GM19035 (cell line): ENCODE measurements around the gene BARHL2.

Source experiments
- ATAC-seq: cut with Tn5 transposase; IDR thresholded peaks from one replicate; pipeline ENCODE4 v1.9.1; 2021; ENCODE audit not compliant: unreplicated experiment

Gene BARHL2

DNA sequence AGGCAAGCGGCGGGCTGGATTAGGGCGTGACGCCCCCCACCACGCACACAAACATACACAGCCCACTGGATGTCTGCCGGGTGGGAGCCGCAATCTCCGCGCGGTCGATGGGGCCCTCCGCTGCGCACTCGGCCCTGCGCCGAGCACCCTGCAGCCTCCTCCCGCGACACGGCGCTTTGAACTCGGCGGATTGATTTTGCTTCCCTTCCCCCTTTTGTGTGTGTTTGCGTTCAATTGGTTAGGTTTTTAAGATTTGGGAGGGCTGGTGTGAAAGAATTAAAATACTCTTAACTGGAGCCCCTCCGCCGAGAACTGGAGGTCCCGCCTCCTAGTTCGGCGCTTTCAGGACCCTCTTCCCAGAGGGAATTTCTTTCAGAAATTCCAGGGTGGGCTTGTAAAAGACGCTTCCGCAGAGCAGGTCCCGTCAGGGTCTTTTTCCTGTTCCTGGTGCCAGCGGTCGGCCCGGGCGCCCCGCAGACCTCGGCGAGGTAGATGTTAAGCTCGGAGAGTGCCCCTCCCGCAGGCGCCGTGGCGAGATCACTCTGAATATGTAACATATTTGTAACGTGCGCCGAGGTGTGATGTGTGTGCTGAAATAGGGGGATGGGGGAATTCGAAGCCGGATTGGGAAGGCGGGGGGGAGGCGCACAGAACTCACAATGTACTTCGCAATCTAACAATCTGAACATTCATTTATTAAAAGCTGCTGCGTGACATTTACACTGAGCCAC is 8.0 kb upstream of the BARHL2 start:
- no peak for ATAC-seq

DNA sequence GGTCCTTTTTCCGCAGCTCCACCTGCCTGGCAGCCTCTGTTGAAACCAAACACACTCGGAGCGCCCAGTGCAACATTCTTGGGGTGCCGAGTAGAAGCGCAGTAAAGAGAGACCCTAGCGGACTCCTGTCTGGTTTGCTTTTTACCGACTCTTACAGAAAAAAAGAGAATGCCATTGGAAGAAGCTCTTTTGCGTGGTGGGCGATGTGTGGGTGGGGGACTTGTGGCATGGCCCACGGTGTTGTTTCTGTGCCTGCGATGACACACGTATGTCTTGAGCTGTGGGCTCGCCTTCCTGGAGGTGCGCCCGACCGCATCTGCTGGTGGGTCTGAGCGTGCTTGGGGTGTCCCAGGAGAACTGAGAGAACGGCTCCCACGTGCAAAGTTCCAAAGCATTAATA is 7.3 kb upstream of the BARHL2 start:
- ATAC-seq, result no peak

DNA sequence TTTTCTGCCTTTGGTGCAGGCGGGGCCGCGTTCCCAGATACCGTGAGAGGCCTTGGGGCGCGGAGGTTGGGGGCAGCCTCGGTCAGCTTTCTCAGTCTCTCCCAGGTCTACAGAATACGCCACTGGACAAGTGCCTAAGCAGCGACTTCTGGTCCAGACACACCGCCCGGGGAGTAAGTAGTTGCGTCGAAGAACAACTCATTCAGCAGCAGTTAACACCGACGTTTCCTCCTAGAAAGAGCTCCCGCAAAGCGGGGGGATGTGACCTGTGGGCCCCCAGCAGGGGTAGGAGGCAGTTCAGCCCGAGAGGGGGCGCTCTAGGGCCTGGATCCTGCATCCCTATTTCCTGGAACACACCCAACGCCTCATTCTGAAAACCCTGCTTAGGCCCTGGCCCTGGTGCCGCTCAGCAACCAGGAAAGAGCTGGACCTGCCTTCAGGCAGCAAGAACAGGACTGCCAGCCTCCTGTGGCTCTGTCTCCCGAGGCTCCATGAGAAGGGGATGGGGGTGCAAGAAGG is 6.5 kb upstream of the BARHL2 start:
- ATAC-seq, result no peak

DNA sequence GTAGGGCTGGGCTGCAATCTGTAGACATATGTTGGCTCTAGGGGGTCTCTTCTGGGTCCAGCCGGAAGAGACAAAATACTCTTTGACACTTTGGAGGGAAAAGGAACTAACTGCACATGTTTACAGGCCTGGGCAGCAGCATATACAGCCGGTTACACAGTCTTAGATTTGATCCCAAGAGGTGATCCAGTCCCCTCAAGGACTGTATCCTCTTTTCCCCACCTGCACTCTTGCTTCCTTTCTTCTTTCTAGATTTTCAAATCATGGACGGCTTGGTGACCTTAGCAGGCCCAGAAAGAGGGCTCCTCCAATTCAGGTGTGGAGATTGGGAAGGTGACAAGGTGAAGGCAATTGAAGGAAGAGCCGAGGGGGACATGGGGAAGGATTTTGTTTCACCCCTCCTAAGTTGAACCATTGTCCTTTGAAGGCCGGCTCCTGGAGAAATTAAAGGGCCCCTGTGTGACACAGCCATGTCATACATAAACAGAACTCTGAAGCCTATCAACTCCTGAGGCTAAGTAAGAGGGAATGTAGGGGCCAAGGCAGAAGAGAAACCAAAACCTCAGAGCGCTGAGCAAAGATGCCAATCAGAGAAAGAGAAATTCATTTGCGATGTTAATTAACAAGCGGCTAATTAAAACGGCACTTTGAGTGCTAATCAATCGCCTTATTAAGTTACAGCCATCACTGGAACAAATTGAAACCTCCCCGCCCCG is 5.9 kb upstream of the BARHL2 start:
- ATAC-seq, result no peak

DNA sequence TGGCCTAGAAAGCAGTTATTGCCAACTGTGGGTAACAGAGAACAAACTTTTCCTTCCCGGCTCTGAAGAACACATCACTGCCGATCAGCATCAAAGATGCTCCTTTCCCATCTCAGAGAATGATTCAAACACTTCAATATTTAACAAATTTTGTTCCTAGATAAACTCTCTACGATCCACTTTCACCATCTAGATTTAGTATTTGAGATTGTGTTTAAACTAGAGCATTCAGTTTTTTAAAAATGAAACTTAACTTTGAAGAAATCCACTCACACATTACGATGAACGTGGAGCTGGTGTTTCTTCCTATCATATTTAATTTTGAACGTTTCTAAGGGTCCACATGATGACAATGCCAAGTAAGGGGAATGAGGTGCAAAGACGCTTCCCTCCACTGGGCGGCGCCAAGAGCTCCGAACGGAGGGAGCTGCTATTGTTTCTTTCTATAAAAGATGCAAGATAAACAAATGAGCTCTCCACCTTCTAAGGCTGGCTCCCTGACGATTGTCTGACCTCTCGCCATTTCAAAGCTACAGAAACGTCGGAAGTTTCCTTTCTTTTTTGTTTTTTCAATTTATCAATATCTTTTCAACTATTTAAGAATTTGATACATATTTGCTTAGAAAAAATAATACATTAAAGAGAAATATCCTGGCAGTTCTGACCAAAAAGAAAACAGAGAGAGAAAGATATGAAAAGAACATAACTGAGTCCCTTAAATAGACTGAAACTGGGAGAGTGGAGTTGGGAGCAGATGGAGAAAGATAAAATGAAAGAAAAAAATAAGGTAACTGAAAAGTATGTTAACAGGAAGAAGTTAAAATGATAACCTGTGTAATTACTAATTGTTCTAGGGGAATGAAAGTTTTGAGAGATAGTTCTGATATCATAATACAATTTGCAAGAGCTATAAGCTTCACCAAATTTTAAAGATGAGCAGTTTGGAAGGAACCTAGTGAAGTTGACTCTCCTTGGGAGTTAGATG is 4.4 kb upstream of the BARHL2 start:
- peak; percentile 69 for ATAC-seq

DNA sequence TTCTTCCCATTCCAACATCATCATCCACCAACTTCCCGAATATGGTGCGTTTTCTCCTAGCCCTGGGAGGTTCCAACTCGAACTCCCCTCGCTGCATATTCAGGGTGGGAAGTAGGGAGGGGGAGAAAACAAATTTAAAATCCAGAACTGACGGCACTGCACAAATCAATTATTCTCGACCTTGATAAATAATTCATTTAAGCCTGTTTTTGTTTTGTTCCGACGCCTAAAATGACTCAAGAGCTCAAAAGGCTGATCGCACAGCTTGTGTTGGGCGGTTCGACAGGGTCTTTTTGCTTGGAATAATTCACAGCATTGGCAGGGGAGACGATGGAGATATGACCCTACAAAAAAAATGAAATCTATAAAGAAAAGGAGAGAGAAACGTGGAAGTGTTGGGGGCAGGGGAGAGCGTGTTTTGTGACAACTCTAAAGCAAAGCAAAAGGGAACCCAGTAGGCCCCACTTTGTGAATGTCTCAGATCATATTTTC is 3.1 kb upstream of the BARHL2 start:
- no peak for ATAC-seq

DNA sequence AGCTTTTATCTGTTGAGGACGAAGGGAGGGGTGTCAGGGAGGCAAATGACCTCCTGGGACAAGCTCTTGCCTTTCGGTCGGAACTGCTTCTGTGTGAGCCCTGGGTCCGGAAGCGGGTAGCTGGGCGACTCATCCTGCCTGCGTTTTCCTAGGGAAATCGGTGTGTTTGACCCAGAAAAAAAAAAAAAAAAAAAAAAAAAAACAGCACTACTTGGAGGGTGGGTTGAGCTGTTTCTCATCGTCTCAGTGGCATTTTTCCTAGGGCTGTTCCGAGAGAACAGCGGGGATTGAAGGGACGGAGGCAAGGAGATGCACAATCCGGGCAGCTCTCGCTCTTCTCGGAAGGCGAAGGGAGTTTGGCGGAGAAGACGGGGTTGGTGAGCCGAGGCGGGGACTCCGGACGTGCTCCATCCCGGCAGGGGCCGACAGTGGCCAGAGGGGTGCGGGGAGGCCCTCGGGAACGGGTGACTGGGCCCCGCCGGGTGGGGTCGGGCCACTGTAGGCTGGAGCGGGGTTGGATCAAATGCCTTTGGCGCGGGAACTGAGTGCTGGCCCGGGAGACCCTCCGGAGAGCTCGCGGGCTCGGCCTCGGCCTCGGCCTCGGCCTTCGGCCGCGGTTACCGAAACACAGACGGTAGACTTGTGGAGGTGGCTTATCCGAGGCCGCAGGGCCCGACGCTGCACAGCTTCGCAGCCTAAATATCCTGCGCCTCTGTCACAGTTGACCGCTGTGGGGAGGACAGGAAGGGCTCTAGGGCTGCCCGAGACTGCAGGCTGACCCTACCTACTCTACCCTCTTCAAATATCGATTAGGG is 2.4 kb upstream of the BARHL2 start:
- ATAC-seq, result no peak

DNA sequence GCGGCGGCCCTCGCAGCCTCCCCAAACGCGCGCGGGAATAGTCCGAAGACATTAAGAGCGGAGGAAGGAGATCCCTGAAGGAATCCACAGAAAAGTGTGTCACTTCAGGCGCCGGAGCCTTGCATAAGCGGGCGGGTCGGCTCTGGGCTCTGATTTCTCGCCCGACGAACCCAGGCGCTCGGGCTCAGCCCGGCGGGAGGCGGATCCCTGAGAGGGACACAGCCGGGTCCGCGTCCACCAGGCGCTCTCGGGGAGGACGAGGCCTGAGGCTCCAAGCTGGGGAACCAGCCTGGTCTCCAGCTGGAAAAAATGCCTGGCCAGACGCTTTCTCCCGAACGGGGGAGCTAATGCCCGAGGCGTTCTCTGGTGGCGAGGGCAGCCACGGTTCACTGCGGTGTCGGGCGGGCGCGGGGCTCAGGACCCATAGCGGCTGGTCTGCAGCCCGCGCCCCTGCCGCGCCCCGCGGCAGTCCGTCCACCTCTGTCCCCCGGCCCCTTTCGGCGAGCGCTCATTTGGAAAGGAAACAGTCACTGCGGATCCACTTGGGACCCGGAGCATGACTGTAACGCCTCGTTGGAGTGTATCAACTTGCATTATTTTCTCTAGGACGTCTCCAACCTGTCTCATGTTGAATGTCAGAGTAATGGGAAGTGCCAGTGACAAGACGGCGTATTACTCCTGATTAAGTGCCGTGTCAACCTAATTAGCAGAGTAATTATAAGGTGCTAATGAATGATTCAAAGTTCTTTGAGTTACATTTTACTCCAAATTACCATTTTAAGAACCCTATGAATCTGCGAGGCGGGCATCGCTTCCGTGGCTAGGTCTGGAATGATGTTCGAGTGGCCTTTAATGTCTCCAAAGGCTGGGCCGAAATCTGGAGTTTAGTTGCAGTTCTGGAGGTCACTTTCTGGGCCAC is 1.6 kb upstream of the BARHL2 start:
- ATAC-seq, result no peak

DNA sequence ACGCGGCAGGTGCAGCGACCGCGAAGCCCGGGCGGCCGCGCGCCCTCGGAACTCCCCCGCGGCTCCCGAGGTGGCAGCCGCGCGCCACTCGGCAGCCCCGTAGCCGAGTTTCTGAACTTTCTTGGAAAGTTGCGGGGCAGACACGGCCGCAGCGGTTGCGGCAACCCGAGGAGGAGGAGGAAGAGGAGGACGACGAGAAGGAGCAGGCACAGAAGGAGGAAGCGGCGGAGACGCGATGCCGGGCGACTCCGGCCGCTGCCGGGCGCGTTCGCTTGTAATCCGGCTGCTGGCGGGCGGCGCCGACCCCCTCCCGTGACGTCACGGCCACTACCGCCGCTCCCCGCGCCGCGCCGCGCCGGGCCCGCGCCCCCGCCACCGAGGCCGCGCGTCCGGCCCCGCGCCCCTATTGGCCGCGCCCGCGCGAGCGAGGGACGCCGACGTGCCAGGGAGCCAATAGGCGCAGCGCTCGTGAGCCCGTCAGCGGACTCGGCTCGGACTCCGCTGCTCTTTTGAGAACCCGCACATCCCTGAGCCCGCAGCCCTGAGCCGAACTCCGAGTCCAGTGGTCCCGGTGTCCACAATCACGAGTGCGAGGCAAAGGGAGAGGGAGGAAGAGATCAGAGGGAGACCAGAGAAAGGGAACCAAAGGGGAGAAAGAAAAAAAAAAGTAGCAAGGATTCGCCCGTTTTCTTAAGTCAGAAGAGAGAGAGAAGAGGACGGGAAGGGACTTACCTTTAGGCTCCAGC is 736 bp upstream of the BARHL2 start:
- no peak for ATAC-seq

DNA sequence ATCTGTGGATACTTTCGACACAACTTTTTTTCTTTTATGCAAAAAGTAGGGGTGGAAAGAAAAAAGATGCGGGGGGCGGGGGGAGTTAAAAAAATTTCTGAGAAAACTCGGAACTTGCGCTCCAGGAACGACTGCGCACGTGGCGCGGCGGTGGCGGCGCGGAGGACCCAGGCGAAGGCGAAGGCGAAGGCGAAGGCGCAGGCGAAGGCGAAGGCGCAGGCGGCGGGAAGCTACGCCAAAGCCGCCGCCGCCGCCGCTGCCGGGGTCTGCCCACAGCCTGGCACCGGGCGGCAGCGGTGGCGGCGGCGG is 208 bp upstream of the BARHL2 start:
- no peak for ATAC-seq

DNA sequence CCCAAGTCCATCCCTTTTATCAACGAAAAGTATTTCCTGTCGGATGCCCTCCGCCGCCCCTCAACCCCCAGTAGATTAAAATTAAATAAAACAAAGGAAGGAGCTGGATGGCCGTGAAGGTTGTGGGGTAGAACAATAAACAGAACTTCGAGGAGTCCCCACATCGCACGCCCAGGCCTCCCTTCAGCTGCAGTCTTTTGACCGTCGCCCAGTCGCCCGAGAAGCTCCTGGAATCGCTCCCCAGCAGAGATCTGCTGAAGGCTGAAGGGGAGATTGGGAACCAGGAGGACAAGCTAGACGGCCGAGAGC is 905 bp downstream of the BARHL2 start:
- ATAC-seq, result no peak

DNA sequence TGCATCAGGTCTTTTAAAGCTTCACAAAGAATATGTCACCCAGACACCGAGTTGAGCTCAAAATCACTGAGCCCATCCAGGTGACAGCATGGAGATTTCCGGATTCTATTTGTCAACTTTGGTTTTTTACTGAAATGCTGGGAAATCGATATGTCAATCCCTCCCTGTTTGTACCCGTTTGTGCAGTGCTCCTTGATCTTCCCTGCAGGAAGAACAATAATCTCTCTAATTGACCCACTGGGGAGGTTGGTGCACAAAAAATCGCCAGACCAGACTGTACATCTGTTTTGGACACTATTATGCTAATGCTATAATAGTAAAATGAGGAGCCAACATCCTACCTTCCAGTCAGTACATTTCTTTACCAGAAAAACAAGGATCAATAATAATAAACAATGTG is 1.8 kb downstream of the BARHL2 start:
- no peak for ATAC-seq

DNA sequence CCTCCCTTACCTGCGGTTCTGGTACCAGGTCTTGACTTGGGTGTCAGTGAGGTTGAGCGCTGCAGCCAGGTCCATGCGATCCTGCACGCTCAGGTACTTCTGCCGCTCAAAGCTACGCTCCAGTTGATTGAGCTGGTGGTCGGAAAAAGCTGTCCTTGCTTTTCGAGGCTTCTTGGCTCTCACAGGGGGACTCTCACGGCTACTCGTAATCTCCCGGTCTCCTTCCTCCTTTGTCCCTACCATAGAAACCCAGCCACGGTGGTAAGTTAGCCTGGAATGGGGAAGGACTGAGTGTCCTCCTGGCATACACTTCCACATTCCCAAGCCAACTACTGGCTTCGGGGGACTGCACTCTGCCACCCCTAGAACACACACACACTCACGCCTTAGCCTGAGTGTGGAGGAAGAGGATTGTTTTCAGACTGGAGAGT is 2.6 kb downstream of the BARHL2 start:
- ATAC-seq, result no peak

DNA sequence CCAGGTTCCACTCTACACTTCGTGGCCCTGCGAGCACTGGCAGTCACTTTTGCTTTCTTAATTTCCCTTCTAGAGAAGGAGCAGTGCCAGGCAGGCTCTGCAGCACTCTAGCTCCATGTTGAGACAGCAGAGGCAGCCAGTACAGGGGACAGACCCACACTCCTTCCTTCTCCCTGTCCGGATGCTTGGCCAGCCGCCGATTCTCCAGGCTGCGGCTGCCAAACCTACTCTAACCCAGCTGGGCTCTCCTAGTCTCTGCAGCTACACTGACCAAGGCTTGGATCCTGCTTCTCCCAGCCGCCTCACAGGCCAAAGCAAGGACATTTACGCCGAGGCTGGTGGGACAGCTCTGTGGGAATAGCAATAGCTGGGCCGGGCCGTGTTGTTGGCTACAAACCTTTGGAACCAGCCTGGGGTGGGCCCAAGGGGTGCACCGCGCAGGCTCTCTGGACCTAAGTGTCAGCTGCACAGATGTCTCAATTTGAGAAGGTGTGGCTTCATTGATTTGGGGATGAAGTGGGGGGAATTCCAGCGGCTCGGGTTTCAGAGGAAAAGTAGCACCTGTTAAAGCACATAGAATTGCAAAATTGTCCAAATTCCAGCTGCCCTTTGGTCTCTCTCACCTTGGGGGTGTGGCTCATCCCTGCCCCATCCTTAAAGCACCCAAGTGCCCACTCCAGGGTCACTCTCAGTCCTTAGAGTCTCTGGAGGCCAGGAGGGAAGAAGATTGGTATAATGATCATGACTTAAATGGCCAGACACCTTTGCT is 3.2 kb downstream of the BARHL2 start:
- ATAC-seq, result no peak

DNA sequence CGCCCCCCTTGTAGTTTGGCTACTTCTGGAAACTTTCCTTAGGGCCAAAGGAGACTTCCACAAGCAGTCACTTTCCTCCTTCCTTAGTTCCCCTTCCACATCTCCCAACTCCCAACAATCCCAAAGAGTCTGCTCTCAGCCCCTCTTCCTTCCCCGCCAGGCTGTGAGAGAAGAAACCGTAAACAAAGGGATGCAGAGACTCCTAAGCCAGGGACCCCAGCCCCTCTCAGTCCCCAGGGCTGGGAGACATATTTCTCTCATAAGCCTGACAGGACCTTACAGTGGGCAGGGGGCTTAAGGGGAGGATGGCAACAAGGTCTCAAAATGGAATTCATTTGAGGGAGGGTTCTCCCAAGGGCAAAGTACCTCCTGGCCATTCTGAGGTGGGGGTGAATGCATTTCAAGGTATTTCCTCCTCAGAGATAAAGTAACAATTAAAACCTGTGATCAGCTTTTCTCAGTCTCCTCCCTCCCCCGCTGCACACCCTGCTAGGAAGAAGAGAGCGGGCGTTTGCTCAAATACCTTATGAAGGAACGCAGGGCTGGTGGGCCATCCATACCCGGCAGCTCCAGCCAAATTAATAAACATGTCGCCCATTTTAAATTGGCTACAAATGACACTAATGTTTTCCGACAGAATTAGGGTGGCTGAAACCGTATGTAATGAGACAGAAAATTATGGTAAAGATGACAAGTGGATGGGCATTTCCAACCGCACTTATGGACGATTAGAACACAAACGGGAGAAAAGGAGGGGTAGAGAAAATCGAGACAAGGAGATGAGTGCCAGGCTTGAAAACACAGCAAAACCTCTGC is 4.0 kb downstream of the BARHL2 start:
- no peak for ATAC-seq

DNA sequence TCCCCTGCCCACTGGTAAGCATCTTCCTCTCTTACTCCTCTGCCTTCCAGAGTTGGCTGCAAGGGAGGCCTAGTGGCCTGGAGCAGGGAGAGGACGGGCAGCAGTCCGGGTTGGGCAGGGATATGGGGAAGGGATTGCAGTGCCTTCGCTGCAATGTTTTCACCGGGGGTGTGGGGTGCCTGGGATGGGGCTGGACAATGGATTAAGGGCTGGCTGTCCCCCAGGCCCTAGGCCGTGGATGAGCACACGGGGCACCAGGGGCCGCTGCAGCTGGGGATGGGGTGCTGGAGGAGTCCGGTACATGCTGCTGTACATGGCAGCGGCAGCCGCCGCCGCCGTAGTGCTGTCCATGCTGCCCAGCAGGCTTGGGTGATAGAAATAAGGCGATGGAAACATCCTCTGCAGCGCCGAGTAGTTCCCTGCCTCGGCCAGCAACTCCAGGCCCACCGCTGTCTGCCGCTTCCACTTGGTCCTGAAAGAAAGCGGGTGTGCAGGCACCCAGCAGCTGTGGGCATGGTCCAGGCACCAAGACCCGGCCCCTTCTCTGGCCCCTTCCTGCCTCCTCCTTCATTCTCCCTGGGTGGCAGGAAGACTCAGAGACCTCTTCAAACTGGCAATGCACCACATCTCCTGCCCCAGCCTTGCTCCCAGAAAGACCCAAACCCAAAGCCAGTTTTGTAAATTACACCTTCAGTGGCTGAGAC is 4.8 kb downstream of the BARHL2 start:
- ATAC-seq, result no peak

DNA sequence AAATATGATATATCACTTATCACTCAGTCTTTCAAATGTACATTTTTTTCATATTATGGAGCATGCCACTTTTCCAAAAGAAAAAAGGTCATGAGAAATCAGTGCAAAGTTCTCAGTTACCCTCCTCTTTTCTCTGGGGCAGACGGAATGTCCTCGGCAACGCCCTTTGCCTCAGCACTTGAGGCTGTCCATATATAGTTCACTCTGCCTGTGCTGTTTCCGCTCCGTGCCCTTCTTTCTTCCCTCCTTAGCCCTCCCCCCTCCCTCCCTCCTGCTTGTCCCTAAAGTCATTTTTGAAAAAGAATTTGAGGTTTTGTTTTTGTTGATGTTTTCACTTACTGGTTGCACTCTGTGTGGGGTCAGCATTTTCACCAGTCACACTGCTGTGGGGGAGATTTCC is 5.4 kb downstream of the BARHL2 start:
- ATAC-seq, result no peak
